CD4-positive, alpha-beta T cell treated with Interleukin-15 for 1 hour (primary cell): ENCODE results near the gene RPRD1B.

Experiments
- DNase-seq: peaks from one replicate; pipeline ENCODE4 v3.0.0-alpha.2; 2020

The RPRD1B gene

GRCh38 chr20:38138086-38138778, 104.7 kb downstream of the RPRD1B start:
- no peak for DNase-seq

- no peak for DNase-seq
These were observed 105.8 kb downstream of the RPRD1B start for GRCh38 chr20:38139156-38139912.

- no peak for DNase-seq
These were observed 106.6 kb downstream of the RPRD1B start for GRCh38 chr20:38139977-38140753.

GRCh38 chr20:38141204-38141888, 107.8 kb downstream of the RPRD1B start:
- DNase-seq: no peak
